K562 (cell line): ENCODE data around the gene FAM111B. TPM values are rescaled to one million over a fixed set of nuclear protein-coding genes. Genes with fewer than 3 reads are reported as not detected.
"Not testable (repeated sequence)": the region's sequence is repeated elsewhere in the genome, so short reads cannot be mapped to it uniquely, and the experiment has no call there.

Experiments used
- ATAC-seq: fragments of 200-7000 bp; cut with Tn5 transposase; 3 replicates; pipeline ENCODE4 v1.9.1; 2020; ENCODE audit warnings: moderate library complexity
- BruUV-seq: library from RNA; stranded (reverse); fragments of 400-500 nt; replicated peaks from 2 replicates; lab custom pipeline; 2021; lab: Mats Ljungman, UMichigan
- CTCF ChIA-PET: fragments of 300-600 bp; formaldehyde crosslinking; extraction: SDS; loops from one replicate; lab custom pipeline; 2021; ENCODE audit warnings: low intra/inter-chr PET ratio; lab: Yijun Ruan, JAX
- POLR2A ChIA-PET: fragments of 300-600, 350-650 bp; sonication (Branson Sonifier 250); formaldehyde crosslinking; extraction: SDS; loops from one replicate; lab custom pipeline; 2021; ENCODE audit warnings: antibody characterized with exemption, inconsistent platforms; lab: Yijun Ruan, JAX
- DNase-seq, 4 experiments: peaks; one replicate each; pipeline versions ENCODE4 v3.0.0 to v3.0.0-alpha.2; 2011 to 2018; ENCODE audit warnings: low spot score in 3 of 4, mixed read lengths in 3 of 4; ENCODE audit errors: extremely low read depth in 1 of 4
- FAIRE-seq: peaks from 2 replicates; lab custom pipeline; 2011; peaks lifted over from hg19 to GRCh38; lab: Jason Lieb, UNC
- H2AFZ ChIP-seq: 2 replicates; pipeline ENCODE4 v1.6.0; 2011; ENCODE audit warnings: low read depth, low read length, control low read depth, inconsistent platforms
- H3K27ac ChIP-seq: fragments of 200-600 bp; 3 replicates; pipeline ENCODE4 v1.8.0; 2011; ENCODE audit warnings: low read depth, mild to moderate bottlenecking, control low read depth, inconsistent platforms, low read length, moderate library complexity, mixed read lengths; ENCODE audit errors: extremely low read depth
- H3K27me3 ChIP-seq, 2 experiments: fragments of 300-600 bp in 1 of 2; 2 replicates in 1 of 2; 3 replicates in 1 of 2; pipeline versions ENCODE4 v1.6.0 to v1.8.0; 2011; ENCODE audit warnings: inconsistent platforms in 2 of 2, low read length in 2 of 2, mild to moderate bottlenecking in 1 of 2, mixed read lengths in 1 of 2, moderate library complexity in 1 of 2; ENCODE audit not compliant: control insufficient read depth in 2 of 2, insufficient read depth in 2 of 2
- H3K36me3 ChIP-seq: fragments of 300-600 bp; 3 replicates; pipeline ENCODE4 v1.8.0; 2011; ENCODE audit warnings: mild to moderate bottlenecking, low read length, inconsistent platforms; ENCODE audit not compliant: control insufficient read depth, insufficient read depth
- H3K4me1 ChIP-seq, 2 experiments: fragments of 200-600 bp in 1 of 2; replicated peaks in 1 of 2; 2 replicates in 1 of 2; 3 replicates in 1 of 2; pipeline versions ENCODE4 v1.5.1 to v1.8.0; 2011; ENCODE audit warnings: inconsistent platforms in 2 of 2, low read length in 2 of 2, mild to moderate bottlenecking in 1 of 2, mixed read lengths in 1 of 2, moderate library complexity in 1 of 2; ENCODE audit not compliant: control insufficient read depth in 2 of 2, insufficient read depth in 2 of 2
- H3K4me2 ChIP-seq: 2 replicates; pipeline ENCODE4 v1.6.1; 2011; ENCODE audit warnings: low read length, control low read depth, inconsistent platforms, mixed read lengths; ENCODE audit not compliant: insufficient read depth
- H3K4me3 ChIP-seq: fragments of 200-600 bp; sonication (generic), shearing (Covaris generic); 2 replicates; pipeline ENCODE4 v1.5.1; 2016; ENCODE audit warnings: control low read depth, inconsistent platforms
- H3K79me2 ChIP-seq: fragments of 200-600 bp; 3 replicates; pipeline ENCODE4 v1.8.0; 2011; ENCODE audit warnings: low read length, inconsistent platforms; ENCODE audit not compliant: control insufficient read depth, insufficient read depth
- H3K9ac ChIP-seq, 2 experiments: 2 replicates each; pipeline versions ENCODE4 v1.6.0 to v1.6.1; 2011; ENCODE audit warnings: low read depth in 2 of 2, low read length in 2 of 2, control low read depth in 1 of 2, inconsistent platforms in 1 of 2, mild to moderate bottlenecking in 1 of 2, mixed read lengths in 1 of 2; ENCODE audit not compliant: insufficient read depth in 1 of 2
- H3K9me1 ChIP-seq: one replicate; pipeline ENCODE4 v1.6.0; 2011; ENCODE audit warnings: inconsistent platforms, mild to moderate bottlenecking, low read length, moderate library complexity; ENCODE audit not compliant: control insufficient read depth, insufficient read depth
- H3K9me3 ChIP-seq: replicated peaks from 2 replicates; pipeline ENCODE4 v1.5.1; 2011; ENCODE audit warnings: low read depth, low read length, inconsistent platforms; ENCODE audit not compliant: control insufficient read depth, insufficient read depth
- H4K20me1 ChIP-seq: replicated peaks from 2 replicates; pipeline ENCODE4 v1.6.1; 2011; ENCODE audit warnings: low read length, inconsistent platforms, mixed read lengths; ENCODE audit not compliant: control insufficient read depth, insufficient read depth
- PRDM10 ChIP-seq: fragments of 450-650 bp; IDR thresholded peaks from 2 replicates; pipeline ENCODE4 v1.6.1; 2018; ENCODE audit not compliant: partially characterized antibody
- SPI1 ChIP-seq: IDR thresholded peaks from 2 replicates; pipeline ENCODE4 v1.6.1; 2011; ENCODE audit warnings: low read depth, low read length, control low read depth, borderline replicate concordance
- ZC3H11A ChIP-seq: IDR thresholded peaks from 2 replicates; pipeline ENCODE4 v1.6.1; 2012; ENCODE audit warnings: low read depth, low read length, improper control_type of control experiment
- WGBS: fragments of 100-300 bp; shearing (Covaris generic); methylation state at CpG from one replicate; pipeline ENCODE4 v1.1.6; 2016; ENCODE audit warnings: low coverage, mixed read lengths; ENCODE audit not compliant: insufficient coverage; ENCODE audit errors: missing lambda C conversion rate; 5-methylcytosine and 5-hydroxymethylcytosine counted together
- in situ Hi-C: fragments of 300-500 bp; cut with MboI; formaldehyde crosslinking; loops from 4 replicates; pipeline ENCODE4 v1.15.0; 2018; ENCODE audit warnings: inconsistent platforms, mixed read lengths
- intact Hi-C: fragments of 100-400 bp; cut with micrococcal nuclease; formaldehyde crosslinking; loops from 2 replicates; pipeline ENCODE4 v1.14.2; 2022
- polyA plus RNA-seq, 8 experiments: library from polyadenylated mRNA; depleted of rRNA in 4 of 8; stranded (reverse) in 5 of 8; unstranded in 3 of 8; fragments of >200 nt; fragmentation: Nextera tagmentation in 2 of 8; fragmentation: Illumina TruSeq in 1 of 8; extraction: Ambion mirVana in 2 of 8; extraction: Trizol in 1 of 8; gene quantifications; 2 replicates each; pipeline versions ENCODE4 v1.2.1 to v1.2.3, GENCODE V29; 2011 to 2014; ENCODE audit warnings: inconsistent platforms in 1 of 8, missing spikeins in 1 of 8
- total RNA-seq, 7 experiments: library from RNA; depleted of rRNA in 6 of 7; stranded (reverse); fragments of >200 nt in 6 of 7; fragmentation: Illumina TruSeq in 2 of 7; extraction: Trizol in 2 of 7; gene quantifications; 2 replicates each; pipeline versions ENCODE4 v1.2.1 to v1.2.3, GENCODE V29; 2011 to 2021; ENCODE audit warnings: low replicate concordance in 1 of 7

The FAM111B gene
- total and polyA plus RNA-seq, 9 of the 15 experiments (the other 6 are each of a cell fraction or from before 2014, with no cell fraction given), result 0.01 to 0.33 (median 0.06) TPM; not detected in 5

- BruUV-seq, POLR2A ChIA-PET, H3K27ac ChIP-seq, H3K36me3 ChIP-seq, H2AFZ ChIP-seq, H3K4me1 ChIP-seq, H3K9ac ChIP-seq, DNase-seq, CTCF ChIA-PET, intact Hi-C loops, ATAC-seq, in situ Hi-C loops, H3K4me3 ChIP-seq, FAIRE-seq, H3K79me2 ChIP-seq, H3K4me2 ChIP-seq, H3K9me1 ChIP-seq, H3K27me3 ChIP-seq, H4K20me1 ChIP-seq, H3K9me3 ChIP-seq: not testable (repeated sequence)
- 0% methylated on average over 4 of the region's 5 CpGs for WGBS
These were observed 21.0 kb upstream of the FAM111B start, which contains the start of gene GLYATL1B for GRCh38 chr11:59086007-59086406. TSS of gene GLYATL1B (plus strand) at chr11:59086307. CDS start at chr11:59086307, 0 bp downstream.

GRCh38 chr11:59088162-59088561 is 18.9 kb upstream of the FAM111B start:
- no TSS peak for BruUV-seq
- H3K4me1 ChIP-seq, result no peaks in the 10 kb centered on the region
- TF ChIP-seq ZC3H11A (no peak), PRDM10 (no peak), SPI1 (peak; percentile 62; the same call in 1 of the 2 replicates)
- TF ChIP-seq, all 486 proteins: peak for 1
- no peak overlapping the region for H3K9ac ChIP-seq
- POLR2A ChIA-PET, result no interaction called here
- H2AFZ ChIP-seq, result no peak overlapping the region
- DNase-seq (no peak), FAIRE-seq (no peak), ATAC-seq (no peak)
- no peaks in the 10 kb centered on the region for H3K27me3 ChIP-seq
- no peaks in the 10 kb centered on the region for H3K9me1 ChIP-seq
- WGBS, result 0% methylated on average over 4 of the region's 4 CpGs
- H3K36me3 ChIP-seq, result no peaks in the 10 kb centered on the region
- no peak overlapping the region for H3K4me2 ChIP-seq
- intact Hi-C loops, result no loop called here
- no peaks in the 10 kb centered on the region for H3K79me2 ChIP-seq
- CTCF ChIA-PET, result no interaction called here
- H4K20me1 ChIP-seq, result no peaks in the 10 kb centered on the region
- no peak overlapping the region for H3K4me3 ChIP-seq
- in situ Hi-C loops, result no loop called here
- no peaks in the 10 kb centered on the region for H3K9me3 ChIP-seq
- H3K27ac ChIP-seq, result no peak overlapping the region

DNA sequence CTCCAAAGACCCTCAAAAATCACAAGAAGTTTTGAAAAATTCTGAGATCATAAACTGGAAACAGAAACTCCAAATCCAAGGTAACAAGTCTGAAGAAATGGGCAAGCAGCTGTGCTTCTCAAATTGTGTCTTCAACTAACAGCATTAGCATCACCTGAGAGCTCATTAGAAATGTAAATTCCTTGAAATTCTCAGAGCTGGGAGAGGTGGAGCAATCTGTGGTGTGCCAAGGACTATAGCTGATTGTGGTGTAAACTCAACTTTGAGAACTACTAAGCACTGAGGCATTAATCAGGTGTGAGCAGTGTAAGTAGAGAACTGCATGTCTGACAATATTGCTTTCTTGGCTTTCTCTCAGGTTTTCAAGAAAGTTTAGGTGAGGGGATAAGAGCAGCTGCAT is 13.5 kb upstream of the FAM111B start:
- H3K27me3 ChIP-seq, ATAC-seq, H4K20me1 ChIP-seq, H3K79me2 ChIP-seq, FAIRE-seq, H3K36me3 ChIP-seq, in situ Hi-C loops, H3K4me3 ChIP-seq, CTCF ChIA-PET, H3K4me2 ChIP-seq, H3K9me3 ChIP-seq, intact Hi-C loops, H3K9ac ChIP-seq, H2AFZ ChIP-seq, DNase-seq, H3K4me1 ChIP-seq, H3K9me1 ChIP-seq, POLR2A ChIA-PET, H3K27ac ChIP-seq, BruUV-seq: not testable (repeated sequence)
